PC-9 (cell line): ENCODE measurements around the gene MCTS1. TPM values are rescaled to one million over a fixed set of nuclear protein-coding genes. Genes with fewer than 3 reads are reported as not detected.
"Not testable (repeated sequence)": the region's sequence is repeated elsewhere in the genome, so short reads cannot be mapped to it uniquely, and the experiment has no call there.

Experiments
- BruUV-seq: library from RNA; stranded (reverse); fragments of 400-500 nt; replicated peaks from 2 replicates; lab custom pipeline; 2021; lab: Mats Ljungman, UMichigan
- CTCF ChIA-PET: fragments of 300-600 bp; sonication (Branson Sonifier 250); formaldehyde crosslinking; loops from one replicate; lab custom pipeline; 2022; ENCODE audit warnings: antibody characterized with exemption; lab: Charles Lee
- POLR2A ChIA-PET: fragments of 300-600 bp; sonication (Branson Sonifier 250); formaldehyde crosslinking; loops from one replicate; lab custom pipeline; 2022; ENCODE audit warnings: antibody characterized with exemption; ENCODE audit not compliant: unreplicated experiment; lab: Charles Lee
- DNase-seq, 2 experiments: peaks; one replicate each; pipeline versions ENCODE4 v3.0.0 to v3.0.0-alpha.2; 2015 to 2022; ENCODE audit warnings: mixed read lengths in 1 of 2
- H2AFZ ChIP-seq: fragments of 200-600 bp; sonication (generic); 2 replicates; pipeline ENCODE4 v1.8.1; 2017; ENCODE audit warnings: antibody characterized with exemption
- H3F3A ChIP-seq: fragments of 200-600 bp; sonication (generic); 2 replicates; pipeline ENCODE4 v1.8.1; 2017; ENCODE audit warnings: antibody characterized with exemption, mild to moderate bottlenecking, low read depth; ENCODE audit not compliant: insufficient read depth
- H3K27ac ChIP-seq: fragments of 200-600 bp; sonication (generic); 2 replicates; pipeline ENCODE4 v1.6.1; 2016; ENCODE audit warnings: mixed run types
- H3K27me3 ChIP-seq: fragments of 200-600 bp; sonication (generic); 2 replicates; pipeline ENCODE4 v1.6.1; 2016; ENCODE audit warnings: low read depth, mixed run types; ENCODE audit not compliant: insufficient read depth
- H3K36me3 ChIP-seq: fragments of 200-600 bp; sonication (generic); 2 replicates; pipeline ENCODE4 v1.6.1; 2016; ENCODE audit warnings: low read depth, mixed run types
- H3K4me1 ChIP-seq: fragments of 200-600 bp; sonication (generic); replicated peaks from 2 replicates; pipeline ENCODE4 v1.6.1; 2016; ENCODE audit warnings: mixed run types; ENCODE audit not compliant: insufficient read depth
- H3K4me2 ChIP-seq: fragments of 200-600 bp; sonication (generic); 2 replicates; pipeline ENCODE4 v1.6.1; 2017; ENCODE audit warnings: mixed run types
- H3K4me3 ChIP-seq: fragments of 200-600 bp; sonication (generic); 2 replicates; pipeline ENCODE4 v1.6.1; 2016; ENCODE audit warnings: mixed run types
- H3K79me2 ChIP-seq: fragments of 200-600 bp; sonication (generic); 2 replicates; pipeline ENCODE4 v1.6.1; 2017; ENCODE audit warnings: low read depth, mixed run types
- H3K9me2 ChIP-seq: fragments of 200-600 bp; sonication (generic); 2 replicates; pipeline ENCODE4 v1.8.1; 2017; ENCODE audit warnings: mild to moderate bottlenecking; ENCODE audit not compliant: insufficient read depth
- H3K9me3 ChIP-seq: fragments of 200-600 bp; sonication (generic); 2 replicates; pipeline ENCODE4 v1.8.1; 2016; ENCODE audit warnings: low read depth; ENCODE audit not compliant: insufficient read depth
- H4K20me1 ChIP-seq: fragments of 200-600 bp; sonication (generic); 2 replicates; pipeline ENCODE4 v1.8.1; 2017; ENCODE audit not compliant: insufficient read depth
- CTCF ChIP-seq: fragments of 200-600 bp; sonication (generic); conservative IDR thresholded peaks from 2 replicates; pipeline ENCODE4 v1.6.1; 2017; ENCODE audit warnings: mixed run types, antibody characterized with exemption, mild to moderate bottlenecking, moderate library complexity
- EZH2 ChIP-seq: fragments of 200-600 bp; sonication (generic); IDR thresholded peaks from 2 replicates; pipeline ENCODE4 v1.8.0; 2017; ENCODE audit warnings: antibody characterized with exemption, low read depth
- intact Hi-C: fragments of 100-400 bp; cut with micrococcal nuclease; formaldehyde crosslinking; loops from one replicate; pipeline ENCODE4 v1.10.0; 2022; ENCODE audit not compliant: unreplicated experiment
- total RNA-seq: library from RNA; stranded (reverse); gene quantifications from 2 replicates; pipeline ENCODE4 v1.2.3, GENCODE V29; 2021

MCTS1 gene
- total RNA-seq, 1 experiment from 2014 or later, result 98.4 TPM

GRCh38 chrX:120647127-120647526 is 43.2 kb downstream of the MCTS1 start:
- Histone ChIP-seq H3K27me3 (no peaks in the 10 kb centered on the region), H3F3A (no peaks in the 10 kb centered on the region), H3K4me3 (no peak overlapping the region), H3K4me1 (peaks cover 10% of the 10 kb centered on the region; the same call in 1 of the 2 replicates), H3K79me2 (no peaks in the 10 kb centered on the region), H3K9me3 (no peaks in the 10 kb centered on the region), H3K36me3 (no peaks in the 10 kb centered on the region), H4K20me1 (no peaks in the 10 kb centered on the region), H2AFZ (no peak overlapping the region), H3K9me2 (no peaks in the 10 kb centered on the region), H3K4me2 (no peak overlapping the region), H3K27ac (no peak overlapping the region)
- BruUV-seq, result no TSS peak
- ChIA-PET CTCF (no interaction called here), POLR2A (no interaction called here)
- DNase-seq, result no peak
- intact Hi-C loops, result no loop called here
- TF ChIP-seq CTCF, result no peak
- TF ChIP-seq EZH2, result no peak

GRCh38 chrX:120652256-120652655 is 48.4 kb downstream of the MCTS1 start:
- H3K79me2 ChIP-seq, DNase-seq, H4K20me1 ChIP-seq, H3K9me3 ChIP-seq, H3K27ac ChIP-seq, H3K27me3 ChIP-seq, H3K4me3 ChIP-seq, CTCF ChIA-PET, POLR2A ChIA-PET, BruUV-seq, H3K9me2 ChIP-seq, H3F3A ChIP-seq, H2AFZ ChIP-seq, intact Hi-C loops, H3K4me2 ChIP-seq, H3K36me3 ChIP-seq: not testable (repeated sequence)
- H3K4me1 ChIP-seq, result peaks cover 10% of the 10 kb centered on the region; the same call in 1 of the 2 replicates

DNA sequence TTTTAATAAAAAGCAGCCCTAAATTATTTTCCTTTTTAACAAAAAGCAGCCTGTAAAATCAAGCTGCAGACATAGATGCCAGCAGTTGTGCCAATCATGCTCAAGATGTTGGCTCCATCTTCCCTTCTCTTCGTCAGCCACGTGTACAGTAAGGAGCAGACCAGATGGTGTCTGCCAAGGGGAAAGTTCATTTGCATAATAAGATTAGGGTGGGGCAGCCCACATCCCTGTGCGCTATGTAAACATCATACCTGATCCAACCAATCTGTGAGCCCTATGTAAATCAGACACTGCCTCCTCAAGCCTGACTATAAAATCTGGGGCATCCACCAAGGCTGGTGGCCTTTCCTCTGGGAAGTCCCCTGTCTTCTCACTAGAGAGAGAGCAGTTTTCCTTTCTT is 49.1 kb downstream of the MCTS1 start:
- ChIA-PET CTCF (no interaction called here), POLR2A (no interaction called here)
- H3K27ac ChIP-seq, result no peak overlapping the region
- H3K4me1 ChIP-seq, result peaks cover 10% of the 10 kb centered on the region; the same call in 1 of the 2 replicates
- H3K9me2 ChIP-seq, result no peaks in the 10 kb centered on the region
- no peaks in the 10 kb centered on the region; the same call in 1 of the 2 replicates for H3F3A ChIP-seq
- BruUV-seq, result no TSS peak
- no peak overlapping the region for H2AFZ ChIP-seq
- H3K4me2 ChIP-seq, result no peak overlapping the region
- no peaks in the 10 kb centered on the region for H3K79me2 ChIP-seq
- no peaks in the 10 kb centered on the region for H3K36me3 ChIP-seq
- no peaks in the 10 kb centered on the region for H4K20me1 ChIP-seq
- no peak overlapping the region for H3K4me3 ChIP-seq
- H3K9me3 ChIP-seq, result no peaks in the 10 kb centered on the region
- TF ChIP-seq CTCF, result no peak
- TF ChIP-seq EZH2, result no peak
- intact Hi-C loops, result no loop called here
- H3K27me3 ChIP-seq, result no peaks in the 10 kb centered on the region
- no peak for DNase-seq

GRCh38 chrX:120660637-120661036 is 56.7 kb downstream of the MCTS1 start:
- no peak overlapping the region for H2AFZ ChIP-seq
- no peaks in the 10 kb centered on the region for H3K9me2 ChIP-seq
- H3K9me3 ChIP-seq, result no peaks in the 10 kb centered on the region
- intact Hi-C loops, result loop anchor here (1.0 to 5.0 kb wide), 3 partner anchors 33 to 146 kb away; partner anchors contain the start of gene CUL4B
- H3K4me2 ChIP-seq, result peak overlapping the region; percentile 26; the same call in 1 of the 2 replicates
- peak; percentile 40 to 83 for DNase-seq
- CTCF ChIA-PET, result no interaction called here
- H3K79me2 ChIP-seq, result no peaks in the 10 kb centered on the region
- no peak overlapping the region for H3K4me3 ChIP-seq
- BruUV-seq, result no TSS peak
- H3K27me3 ChIP-seq, result no peaks in the 10 kb centered on the region
- no peak for TF ChIP-seq EZH2
- TF ChIP-seq CTCF, result no peak
- H3K27ac ChIP-seq, result peak overlapping the region; percentile 75
- POLR2A ChIA-PET, result interaction anchor here (0.7 to 1.1 kb wide), 4 partner anchors 27 to 981 kb away, joined by 3 to 5 read pairs (median 4); no protein-coding TSS in a partner anchor
- H3K36me3 ChIP-seq, result no peaks in the 10 kb centered on the region
- H3F3A ChIP-seq, result peaks cover 13% of the 10 kb centered on the region
- H4K20me1 ChIP-seq, result no peaks in the 10 kb centered on the region
- H3K4me1 ChIP-seq, result peaks cover 44% of the 10 kb centered on the region
